HepG2 (cell line): ENCODE data around the gene ARFGAP1. TPM values are rescaled to one million over a fixed set of nuclear protein-coding genes. Genes with fewer than 3 reads are reported as not detected.

ENCODE experiments used
- ATAC-seq: fragments of 200-7000 bp; cut with Tn5 transposase; 3 replicates; pipeline ENCODE4 v1.9.1; 2020; ENCODE audit warnings: mild to moderate bottlenecking, moderate library complexity
- BruUV-seq: library from RNA; stranded (reverse); fragments of 400-500 nt; replicated peaks from 2 replicates; lab custom pipeline; 2021; lab: Mats Ljungman, UMichigan
- CTCF ChIA-PET: fragments of 300-600 bp; formaldehyde crosslinking; extraction: SDS; loops from one replicate; lab custom pipeline; 2021; ENCODE audit warnings: low total read pairs, inconsistent platforms, low intra/inter-chr PET ratio; lab: Yijun Ruan, JAX
- POLR2A ChIA-PET: fragments of 350-600 bp; sonication (Branson Sonifier 250); formaldehyde crosslinking; loops from one replicate; lab custom pipeline; 2020; ENCODE audit warnings: antibody characterized with exemption, inconsistent platforms; lab: Yijun Ruan, JAX
- DNase-seq: peaks from one replicate; pipeline ENCODE4 v3.0.0-alpha.2; 2015; ENCODE audit warnings: low spot score
- FAIRE-seq: peaks from 3 replicates; lab custom pipeline; 2011; peaks lifted over from hg19 to GRCh38; lab: Jason Lieb, UNC
- H2AFZ ChIP-seq: one replicate; pipeline ENCODE4 v1.6.1; 2011; ENCODE audit warnings: low read length, inconsistent platforms
- H3K27ac ChIP-seq: fragments of 300-600 bp; 3 replicates; pipeline ENCODE4 v1.8.0; 2011; ENCODE audit warnings: mixed run types, mild to moderate bottlenecking, mixed read lengths, low read length, inconsistent platforms; ENCODE audit not compliant: insufficient read depth; ENCODE audit errors: extremely low read length
- H3K27me3 ChIP-seq, 2 experiments: fragments of 200-600 bp in 1 of 2; 2 replicates in 1 of 2; 3 replicates in 1 of 2; pipeline versions ENCODE4 v1.6.0 to v1.8.0; 2011; ENCODE audit warnings: low read length in 2 of 2, mild to moderate bottlenecking in 2 of 2, moderate library complexity in 2 of 2, inconsistent platforms in 1 of 2; ENCODE audit not compliant: insufficient read depth in 2 of 2, control insufficient read depth in 1 of 2
- H3K36me3 ChIP-seq, 2 experiments: fragments of 200-600 bp in 1 of 2; replicated peaks in 1 of 2; 2 replicates in 1 of 2; 3 replicates in 1 of 2; pipeline versions ENCODE4 v1.5.1 to v1.8.0; 2011; ENCODE audit warnings: low read length in 2 of 2, inconsistent platforms in 1 of 2; ENCODE audit not compliant: insufficient read depth in 2 of 2, control insufficient read depth in 1 of 2
- H3K4me1 ChIP-seq: 2 replicates; pipeline ENCODE4 v1.5.1; 2012; ENCODE audit warnings: low read length, inconsistent platforms; ENCODE audit not compliant: insufficient read depth
- H3K4me2 ChIP-seq: 2 replicates; pipeline ENCODE4 v1.6.0; 2011; ENCODE audit warnings: low read depth, low read length, inconsistent platforms
- H3K4me3 ChIP-seq, 3 experiments: fragments of 200-600 bp in 1 of 3; sonication (generic), shearing (Covaris generic) in 1 of 3; replicated peaks in 1 of 3; 2 replicates each; pipeline ENCODE4 v1.5.1; 2011 to 2016; ENCODE audit warnings: low read length in 3 of 3, inconsistent platforms in 2 of 3, low read depth in 2 of 3, mild to moderate bottlenecking in 2 of 3, control low read depth in 1 of 3, mixed read lengths in 1 of 3; ENCODE audit not compliant: insufficient read depth in 1 of 3
- H3K79me2 ChIP-seq: one replicate; pipeline ENCODE4 v1.6.1; 2011; ENCODE audit warnings: low read length, inconsistent platforms; ENCODE audit not compliant: insufficient read depth
- H3K9ac ChIP-seq: 2 replicates; pipeline ENCODE4 v1.6.0; 2011; ENCODE audit warnings: mild to moderate bottlenecking, low read depth, low read length, inconsistent platforms; ENCODE audit not compliant: insufficient read depth
- H3K9me3 ChIP-seq: 2 replicates; pipeline ENCODE4 v1.5.1; 2012; ENCODE audit warnings: mild to moderate bottlenecking, low read length
- H4K20me1 ChIP-seq: 2 replicates; pipeline ENCODE4 v1.6.0; 2011; ENCODE audit warnings: inconsistent platforms, mild to moderate bottlenecking, low read length, moderate library complexity; ENCODE audit not compliant: insufficient read depth
- DMAP1 ChIP-seq: IDR thresholded peaks from 2 replicates; pipeline ENCODE4 v1.6.1; 2016
- ETS1 ChIP-seq: sonication (generic); formaldehyde crosslinking; IDR thresholded peaks from 2 replicates; pipeline ENCODE4 v1.4.0; 2020; ENCODE audit warnings: missing genetic modification reagents
- HDAC1 ChIP-seq: sonication (generic); formaldehyde crosslinking; IDR thresholded peaks from 2 replicates; pipeline ENCODE4 v1.5.1; 2020; ENCODE audit warnings: mild to moderate bottlenecking, missing genetic modification reagents
- KDM5B ChIP-seq: sonication (generic); formaldehyde crosslinking; IDR thresholded peaks from 2 replicates; pipeline ENCODE4 v1.4.0; 2020; ENCODE audit warnings: missing genetic modification reagents, mild to moderate bottlenecking, borderline replicate concordance
- NFE2L2 ChIP-seq: fragments of 150-350 bp; IDR thresholded peaks from 2 replicates; pipeline ENCODE4 v1.6.1; 2014; ENCODE audit warnings: low read length
- PCBP2 ChIP-seq: fragments of 200-400 bp; formaldehyde crosslinking; optimal IDR thresholded peaks from 2 replicates; pipeline ENCODE3; 2018; ENCODE audit warnings: low read length, low read depth; ENCODE audit not compliant: poor library complexity, severe bottlenecking
- RXRB ChIP-seq: IDR thresholded peaks from 2 replicates; pipeline ENCODE4 v1.6.1; 2016; ENCODE audit warnings: borderline replicate concordance, missing genetic modification reagents, missing compliant biosample characterization
- ZEB1 ChIP-seq: IDR thresholded peaks from 2 replicates; pipeline ENCODE4 v1.6.1; 2012; ENCODE audit warnings: mild to moderate bottlenecking, low read depth, inconsistent platforms; ENCODE audit not compliant: insufficient replicate concordance
- ZKSCAN8 ChIP-seq: IDR thresholded peaks from 2 replicates; pipeline ENCODE4 v1.6.1; 2016; ENCODE audit warnings: borderline replicate concordance, missing genetic modification reagents, missing compliant biosample characterization
- ZMAT3 ChIP-seq: sonication (generic); formaldehyde crosslinking; conservative IDR thresholded peaks from 2 replicates; pipeline ENCODE4 v1.7.0; 2021; ENCODE audit warnings: missing genetic modification reagents
- ZNF407 ChIP-seq: sonication (generic); formaldehyde crosslinking; IDR thresholded peaks from one replicate; pipeline ENCODE4 v1.5.1; 2020; ENCODE audit warnings: mild to moderate bottlenecking, missing genetic modification reagents; ENCODE audit errors: not compliant biosample characterization
- ZNF549 ChIP-seq: sonication (generic); formaldehyde crosslinking; IDR thresholded peaks from 2 replicates; pipeline ENCODE4 v1.5.0; 2020; ENCODE audit warnings: missing genetic modification reagents
- ZNF639 ChIP-seq: conservative IDR thresholded peaks from 2 replicates; pipeline ENCODE4 v1.6.1; 2018; ENCODE audit warnings: missing genetic modification reagents
- WGBS: methylation state at CpG from one replicate; pipeline ENCODE4 v1.1.6; 2017; ENCODE audit warnings: low lambda C conversion rate; 5-methylcytosine and 5-hydroxymethylcytosine counted together
- in situ Hi-C: cut with HindIII; loops from 2 replicates; pipeline ENCODE4 v1.10.0; 2017; ENCODE audit warnings: low pct_unique_long_range_greater_than_20kb; ENCODE audit not compliant: extremely low pct_ligation_motif_present
- intact Hi-C: fragments of 100-400 bp; cut with micrococcal nuclease; formaldehyde crosslinking; loops from one replicate; pipeline ENCODE4 v1.10.0; 2022; ENCODE audit not compliant: unreplicated experiment
- polyA plus RNA-seq, 8 experiments: library from polyadenylated mRNA; depleted of rRNA in 3 of 8; stranded (reverse) in 7 of 8; unstranded in 1 of 8; fragments of >200 nt; fragmentation: Illumina TruSeq in 4 of 8; extraction: Trizol in 4 of 8; gene quantifications; 2 replicates each; pipeline versions ENCODE4 v1.2.1 to v1.2.3, GENCODE V29; 2011 to 2016; ENCODE audit warnings: low read depth in 4 of 8, missing spikeins in 1 of 8, mixed read lengths in 1 of 8; ENCODE audit not compliant: insufficient read depth in 1 of 8
- total RNA-seq, 5 experiments: library from RNA; depleted of rRNA; stranded (reverse); fragments of >200 nt; fragmentation: Illumina TruSeq; extraction: Trizol; gene quantifications; 2 replicates each; pipeline ENCODE4 v1.2.3, GENCODE V29; 2016; ENCODE audit warnings: low read depth in 1 of 5

Gene ARFGAP1
- total and polyA plus RNA-seq, 2 of the 13 experiments (the other 11 are each of a cell fraction or from before 2014, with no cell fraction given) = 132 TPM

DNA sequence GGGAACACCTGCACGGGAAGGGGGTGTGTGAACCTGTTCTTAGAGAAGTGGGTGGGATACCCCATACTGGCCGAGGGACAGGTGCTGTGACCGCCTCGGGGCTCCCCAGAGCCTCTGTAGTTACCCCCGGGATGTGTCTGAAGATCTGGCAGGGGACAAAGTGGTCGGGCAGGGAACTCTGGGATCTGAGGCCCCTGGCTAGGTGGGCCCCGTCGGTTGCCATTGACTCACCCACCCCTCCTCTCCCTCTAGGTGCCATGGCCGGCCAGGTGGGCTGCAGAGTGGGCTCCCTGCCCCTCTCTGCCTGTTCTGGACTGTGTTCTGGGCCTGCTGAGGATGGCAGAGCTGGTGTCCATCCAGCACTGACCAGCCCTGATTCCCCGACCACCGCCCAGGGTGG lies 32.6 kb upstream of the ARFGAP1 start (continued):
- TF ChIP-seq ZNF639 (no peak), NFE2L2 (no peak), ZEB1 (no peak), HDAC1 (CRISPR knock-in tag) (no peak)

- POLR2A ChIA-PET = interaction anchor here (0.9 kb wide), 1 partner anchor 18 kb away, joined by 3 read pairs; no protein-coding TSS in a partner anchor
- under 1% methylated on average over 11 of the region's 11 CpGs for WGBS
- peak overlapping the region; percentile 2; the same call in 1 of the 2 replicates for H3K9ac ChIP-seq
- peak; percentile 55; the same call in 1 of the 2 replicates for TF ChIP-seq RXRB (CRISPR knock-in tag)
- no peak for TF ChIP-seq ZNF549
- no peak for TF ChIP-seq ZMAT3 (CRISPR knock-in tag)
- TF ChIP-seq KDM5B (CRISPR knock-in tag) = peak; percentile 54; the same call in 1 of the 2 replicates
- no peak for TF ChIP-seq ETS1
- TF ChIP-seq ZNF407 (CRISPR knock-in tag) = no peak
- no peak for TF ChIP-seq ZKSCAN8
- TF ChIP-seq PCBP2 = no peak
- TF ChIP-seq DMAP1 (CRISPR knock-in tag) = no peak
Measured at GRCh38 chr20:63241272-63241671, 31.3 kb upstream of the ARFGAP1 start.

More at GRCh38 chr20:63241272-63241671, 31.3 kb upstream of the ARFGAP1 start:
- Histone ChIP-seq H3K4me3 (no peak overlapping the region; a peak in 1 of 6 replicates), H3K79me2 (no peaks in the 10 kb centered on the region), H3K4me2 (peak overlapping the region; percentile 26; the same call in 1 of the 2 replicates), H3K27me3 (peaks cover 21 to 76% of the 10 kb centered on the region in 2 experiments), H3K36me3 (no peaks in the 10 kb centered on the region), H4K20me1 (no peaks in the 10 kb centered on the region; the same call in 1 of the 2 replicates), H3K9me3 (no peaks in the 10 kb centered on the region), H3K27ac (no peak overlapping the region), H3K4me1 (peaks cover 30% of the 10 kb centered on the region), H2AFZ (no peak overlapping the region)
- no peak for DNase-seq
- no TSS peak for BruUV-seq
- intact Hi-C loops = loop anchor here (10.0 kb wide), 1 partner anchor 186 kb away; no protein-coding TSS in a partner anchor
- no peak for FAIRE-seq
- peak; percentile 11; the same call in 1 of the 3 replicates for ATAC-seq
- CTCF ChIA-PET = no interaction called here
- in situ Hi-C loops = no loop called here
